Transverse colon (tissue), 1 donor: ENCODE measurements around the gene CHST5.

Experiments
- EP300 ChIP-seq: sonication (generic); formaldehyde crosslinking; IDR thresholded peaks from one replicate; pipeline ENCODE4 v1.6.1; 2017; ENCODE audit warnings: antibody characterized with exemption, low read depth
- POLR2A ChIP-seq: fragments of 450-650 bp; IDR thresholded peaks from one replicate; pipeline ENCODE4 v1.6.1; 2016; ENCODE audit warnings: antibody characterized with exemption, mild to moderate bottlenecking, moderate library complexity

GRCh38 chr16:75567911-75568310 lies 32.0 kb upstream of the CHST5 start:
- TF ChIP-seq EP300 (no peak), POLR2A (no peak)
